Retinal pigment epithelial cell (primary cell): ENCODE results near the gene C19orf73.

Source experiments
- DNase-seq: peaks from one replicate; pipeline ENCODE4 v3.0.0-alpha.2; 2010; ENCODE audit warnings: low read depth
- H3K4me3 ChIP-seq: 2 replicates; pipeline ENCODE4 v1.5.1; 2011; ENCODE audit warnings: mild to moderate bottlenecking, low read length, control low read depth, moderate library complexity
- TF ChIP-seq, protein P1 (sequence below): conservative IDR thresholded peaks from 2 replicates; pipeline ENCODE4 v1.5.1; 2011; ENCODE audit warnings: low read depth, low read length, control low read depth, inconsistent platforms

C19orf73 gene

DNA sequence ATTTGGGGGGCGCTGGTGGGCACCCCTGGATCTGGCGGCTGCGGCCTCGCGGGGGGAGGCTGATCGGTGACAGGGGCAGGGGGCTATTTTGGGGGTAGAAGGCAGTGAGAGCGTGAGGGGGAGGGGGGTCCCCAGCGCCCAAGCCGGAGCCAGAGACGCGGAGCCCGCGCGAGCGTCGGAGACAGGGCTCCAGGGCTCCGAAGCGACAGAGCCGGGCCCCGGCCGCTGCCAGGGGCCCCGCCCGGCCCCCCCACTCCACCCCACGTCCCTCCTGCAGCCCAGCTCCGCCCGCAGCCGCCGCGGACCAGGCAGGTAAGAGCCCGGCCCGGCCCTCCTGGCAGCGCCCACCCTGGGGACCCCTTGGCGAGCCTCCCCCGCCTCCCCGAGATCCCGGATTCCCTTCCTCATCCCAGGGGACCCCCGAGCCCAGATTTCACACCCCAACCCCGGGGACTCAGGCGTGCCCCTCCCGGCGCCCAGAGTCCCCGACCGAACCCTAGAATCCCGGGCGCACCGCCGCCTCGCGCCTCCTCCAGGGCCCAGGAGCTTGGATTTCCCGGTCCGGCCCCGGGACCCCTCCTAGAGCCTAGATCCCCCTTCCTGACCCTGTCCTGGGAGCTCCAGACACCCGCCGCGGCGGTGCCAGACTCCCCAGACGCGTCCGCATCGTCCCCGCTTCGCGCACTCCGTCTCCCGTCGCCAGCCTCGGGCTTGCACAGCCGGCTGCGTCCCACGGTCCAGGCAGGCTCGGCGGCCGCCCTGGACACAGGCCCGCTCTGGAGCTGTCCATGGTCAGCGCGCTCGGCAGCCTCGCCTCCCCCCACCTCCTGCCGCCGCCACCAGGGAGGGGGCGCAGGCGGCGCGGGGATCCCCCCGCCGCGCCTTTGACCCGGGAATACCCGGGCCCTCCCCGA lies 725 bp upstream of the C19orf73 start, which contains the start of gene PPFIA3:
Gene PPFIA3, plus strand, starts transcription at position 134 of the 914 bp plus-strand sequence. CDS start 8,330 bp downstream, outside the sequence.
- peak within 1 kb of the TSS; percentile 69 for H3K4me3 ChIP-seq
- TF ChIP-seq, protein P1, sequence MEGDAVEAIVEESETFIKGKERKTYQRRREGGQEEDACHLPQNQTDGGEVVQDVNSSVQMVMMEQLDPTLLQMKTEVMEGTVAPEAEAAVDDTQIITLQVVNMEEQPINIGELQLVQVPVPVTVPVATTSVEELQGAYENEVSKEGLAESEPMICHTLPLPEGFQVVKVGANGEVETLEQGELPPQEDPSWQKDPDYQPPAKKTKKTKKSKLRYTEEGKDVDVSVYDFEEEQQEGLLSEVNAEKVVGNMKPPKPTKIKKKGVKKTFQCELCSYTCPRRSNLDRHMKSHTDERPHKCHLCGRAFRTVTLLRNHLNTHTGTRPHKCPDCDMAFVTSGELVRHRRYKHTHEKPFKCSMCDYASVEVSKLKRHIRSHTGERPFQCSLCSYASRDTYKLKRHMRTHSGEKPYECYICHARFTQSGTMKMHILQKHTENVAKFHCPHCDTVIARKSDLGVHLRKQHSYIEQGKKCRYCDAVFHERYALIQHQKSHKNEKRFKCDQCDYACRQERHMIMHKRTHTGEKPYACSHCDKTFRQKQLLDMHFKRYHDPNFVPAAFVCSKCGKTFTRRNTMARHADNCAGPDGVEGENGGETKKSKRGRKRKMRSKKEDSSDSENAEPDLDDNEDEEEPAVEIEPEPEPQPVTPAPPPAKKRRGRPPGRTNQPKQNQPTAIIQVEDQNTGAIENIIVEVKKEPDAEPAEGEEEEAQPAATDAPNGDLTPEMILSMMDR: no peak
- no peak for DNase-seq

DNA sequence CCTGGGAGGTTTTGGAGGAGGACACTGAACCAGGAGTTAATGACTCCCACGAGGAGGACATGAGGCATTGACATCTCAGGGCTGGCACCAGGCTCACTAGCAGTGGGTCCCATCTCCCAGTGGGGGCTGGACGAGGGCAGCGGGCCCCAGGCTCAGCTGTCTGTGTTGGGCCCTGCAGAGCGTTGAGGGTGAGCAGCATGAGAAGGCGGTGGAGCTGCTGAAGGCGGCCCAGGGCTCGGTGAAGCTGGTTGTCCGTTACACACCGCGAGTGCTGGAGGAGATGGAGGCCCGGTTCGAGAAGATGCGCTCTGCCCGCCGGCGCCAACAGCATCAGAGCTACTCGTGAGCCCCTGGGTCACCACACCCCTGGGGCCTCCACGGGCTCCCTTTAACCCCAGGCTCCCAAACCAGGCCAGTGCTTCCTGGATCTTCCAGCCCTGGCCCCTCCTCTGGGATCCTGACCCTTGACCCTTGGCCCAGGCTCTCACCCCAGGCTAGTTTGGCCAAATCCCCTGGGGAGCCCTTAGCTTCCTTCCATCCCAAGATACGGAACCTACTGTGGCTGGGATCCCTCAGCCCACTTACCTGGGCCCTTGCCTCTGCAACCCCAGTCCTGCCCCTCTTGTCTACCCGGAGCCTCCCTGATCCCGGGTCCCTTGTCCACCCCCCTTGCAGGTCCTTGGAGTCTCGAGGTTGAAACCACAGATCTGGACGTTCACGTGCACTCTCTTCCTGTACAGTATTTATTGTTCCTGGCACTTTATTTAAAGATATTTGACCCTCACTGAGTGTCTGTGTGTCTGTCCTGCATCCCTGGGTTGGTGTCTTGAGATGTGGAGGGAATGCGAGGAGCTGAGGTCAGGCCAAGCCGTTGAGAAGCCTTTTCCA lies 1.0 kb downstream of the C19orf73 start:
- DNase-seq: no peak
- TF ChIP-seq, protein P1: no peak
- peak overlapping the region; percentile 69 for H3K4me3 ChIP-seq

DNA sequence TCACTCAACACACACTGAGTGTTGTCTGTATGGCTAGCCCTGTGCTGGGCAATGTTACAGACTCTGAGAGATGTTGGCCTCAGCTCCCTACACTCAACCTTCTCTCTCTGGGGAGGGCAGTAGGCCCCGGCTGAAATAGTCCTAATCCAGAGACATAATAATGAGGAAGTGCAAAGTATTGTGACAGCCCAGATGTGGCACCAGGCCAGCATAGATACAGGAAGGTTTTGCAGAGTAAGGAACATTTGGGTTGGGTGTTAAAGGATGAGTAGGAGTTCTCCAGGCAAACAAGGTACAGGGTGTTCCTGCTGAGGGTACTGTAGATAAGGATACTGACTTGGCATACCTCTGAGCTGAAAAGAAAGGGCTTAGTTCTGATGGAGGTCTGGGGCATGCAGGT lies 2.4 kb downstream of the C19orf73 start:
- no peak for DNase-seq
- TF ChIP-seq, protein P1: no peak
- no peak overlapping the region for H3K4me3 ChIP-seq

DNA sequence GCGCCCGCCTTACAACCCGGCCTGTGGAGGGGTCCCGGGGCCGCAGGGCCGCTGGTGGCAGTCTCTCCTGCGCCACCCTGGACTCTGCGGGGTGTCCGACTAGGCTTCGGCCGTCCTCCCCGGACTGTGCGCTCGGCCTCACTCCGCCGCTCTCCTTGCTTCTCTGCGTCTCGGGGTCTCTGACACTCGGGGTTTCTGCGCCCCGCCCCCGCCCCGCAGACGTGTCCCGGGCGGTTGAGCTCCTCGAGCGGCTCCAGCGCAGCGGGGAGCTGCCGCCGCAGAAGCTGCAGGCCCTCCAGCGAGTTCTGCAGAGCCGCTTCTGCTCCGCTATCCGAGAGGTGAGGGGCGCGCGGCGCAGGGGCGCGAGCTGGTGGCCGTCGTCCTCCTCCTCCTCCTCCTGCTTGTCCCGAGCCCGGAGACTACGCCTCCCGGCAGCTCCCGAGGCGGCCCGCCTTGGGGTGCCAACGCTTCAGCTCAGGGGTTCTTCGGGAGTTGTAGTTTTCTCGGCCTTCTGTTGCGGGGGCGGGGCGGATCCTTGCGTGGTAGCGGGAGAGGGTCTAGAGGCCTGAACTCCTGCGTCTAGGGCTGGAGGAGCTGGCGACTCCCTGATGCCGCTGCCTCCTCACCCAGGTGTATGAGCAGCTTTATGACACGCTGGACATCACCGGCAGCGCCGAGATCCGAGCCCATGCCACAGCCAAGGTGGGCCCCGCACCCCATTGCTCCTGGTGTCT lies 4.1 kb downstream of the C19orf73 start:
- DNase-seq: no peak
- H3K4me3 ChIP-seq: peak overlapping the region; percentile 64
- TF ChIP-seq, protein P1: no peak

DNA sequence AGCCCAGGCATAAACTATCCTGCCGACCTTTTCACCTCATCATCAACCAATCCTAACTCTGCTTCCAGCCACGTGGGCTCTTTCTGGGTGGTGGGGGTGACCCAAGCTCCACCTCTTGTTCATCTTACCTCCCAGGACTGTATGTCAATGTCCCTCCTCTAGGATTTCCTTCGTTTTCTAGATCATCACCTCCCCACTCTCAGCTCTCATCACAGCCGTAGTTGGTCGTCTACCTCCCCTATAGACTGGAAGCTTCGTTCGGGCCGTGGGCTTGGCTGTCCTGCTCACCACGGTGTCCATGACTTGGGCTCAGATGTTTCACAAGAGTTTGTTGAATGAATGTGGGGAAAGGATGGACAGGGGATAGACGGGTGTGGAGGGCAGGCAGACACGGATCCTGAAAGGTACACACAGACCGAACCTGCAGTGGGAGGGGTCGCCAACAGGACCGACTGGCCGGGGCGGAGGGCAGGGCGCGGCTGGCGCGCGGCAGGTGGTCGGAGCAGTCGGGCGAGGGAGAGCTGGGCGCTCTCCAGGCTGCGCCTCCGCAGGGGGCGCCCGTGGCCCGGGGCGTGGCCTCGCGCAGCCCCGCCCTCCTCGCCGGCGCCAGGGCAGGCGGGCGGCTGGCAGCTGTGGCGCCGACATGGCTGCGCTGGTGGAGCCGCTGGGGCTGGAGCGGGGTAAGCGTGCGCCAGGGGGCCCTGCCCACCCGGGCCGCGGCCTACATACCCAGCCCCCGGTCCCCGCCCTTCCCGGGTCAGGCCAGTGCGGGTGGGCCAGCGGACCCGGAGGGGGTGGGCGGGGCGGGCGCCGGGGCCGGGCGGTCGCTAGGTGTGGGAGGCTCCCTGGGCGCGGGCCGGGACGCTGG lies 4.9 kb downstream of the C19orf73 start, which contains the start of gene LIN7B:
Gene LIN7B, plus strand, starts transcription at position 609 of the 868 bp plus-strand sequence. Its CDS starts 35 bp downstream, at position 644.
- H3K4me3 ChIP-seq: peak within 1 kb of the TSS; percentile 64
- no peak for DNase-seq
- TF ChIP-seq, protein P1: no peak
